HUDEP-2 (cell line): ENCODE data around the gene TSPOAP1.

Experiments
- DNase-seq, 76 experiments: peaks; one replicate each; lab custom pipeline; 2025; ENCODE audit not compliant: unreplicated experiment in 76 of 76; lab: John Stamatoyannopoulos, UW

The TSPOAP1 gene

GRCh38 chr17:58319173-58320162, 9.1 kb downstream of the TSPOAP1 start:
- DNase-seq = no peak

DNA sequence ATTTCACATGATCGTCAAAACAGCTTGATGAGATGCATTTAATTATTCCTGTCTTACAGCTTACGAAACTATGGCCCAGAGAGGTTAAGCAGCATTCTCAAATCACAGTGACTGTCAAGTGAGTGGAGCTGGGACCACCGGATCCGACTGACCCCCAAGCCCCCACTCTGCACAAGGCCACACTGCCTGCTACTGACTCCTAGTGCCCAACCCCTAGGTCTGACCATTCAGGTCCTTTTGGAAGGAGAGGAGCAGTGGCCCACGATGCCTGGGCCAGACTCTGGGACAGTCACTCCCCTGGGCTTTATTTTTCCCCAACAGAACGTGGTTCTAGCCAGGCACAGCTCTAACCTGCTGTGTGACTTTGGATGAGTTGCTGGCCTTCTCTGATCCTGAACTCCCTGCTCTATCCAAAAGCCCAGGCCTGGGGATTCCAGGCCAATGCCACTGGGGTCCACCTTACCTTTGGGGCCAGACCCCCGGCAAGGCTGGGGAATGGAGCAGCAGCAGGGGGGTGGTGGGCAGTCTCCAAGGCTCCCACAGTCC, 9.9 kb downstream of the TSPOAP1 start:
- DNase-seq = no peak

GRCh38 chr17:58318065-58318481, 10.5 kb downstream of the TSPOAP1 start:
- no peak for DNase-seq

- peak in 47 of 76 experiments; percentile 12 to 74 (median 42) for DNase-seq
Observed at GRCh38 chr17:58317421-58318064, 11.1 kb downstream of the TSPOAP1 start.

GRCh38 chr17:58316260-58316960, 12.2 kb downstream of the TSPOAP1 start:
- no peak for DNase-seq

DNA sequence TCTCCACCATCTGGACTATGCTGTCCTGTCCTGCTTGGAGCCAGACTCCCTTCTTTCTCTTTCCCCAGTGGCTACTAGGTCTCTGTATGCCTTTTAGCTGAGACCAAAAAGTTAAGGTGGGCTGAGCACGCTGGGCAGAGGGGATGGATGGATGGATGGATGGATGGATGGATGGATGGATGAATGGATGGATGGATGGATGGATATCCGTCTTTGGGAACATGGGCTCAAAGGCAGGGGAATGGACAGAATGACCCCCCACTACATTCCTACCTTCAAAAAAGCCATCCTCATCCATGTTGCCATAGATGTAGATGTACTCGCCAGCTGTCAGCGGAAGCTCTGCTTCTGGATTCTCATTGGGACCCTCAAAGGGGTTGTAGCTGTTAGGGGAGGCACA, 12.8 kb downstream of the TSPOAP1 start:
- no peak for DNase-seq

- DNase-seq = no peak
Observed at GRCh38 chr17:58315281-58315711, 13.3 kb downstream of the TSPOAP1 start.

GRCh38 chr17:58314706-58315015, 13.9 kb downstream of the TSPOAP1 start:
- DNase-seq = no peak

DNA sequence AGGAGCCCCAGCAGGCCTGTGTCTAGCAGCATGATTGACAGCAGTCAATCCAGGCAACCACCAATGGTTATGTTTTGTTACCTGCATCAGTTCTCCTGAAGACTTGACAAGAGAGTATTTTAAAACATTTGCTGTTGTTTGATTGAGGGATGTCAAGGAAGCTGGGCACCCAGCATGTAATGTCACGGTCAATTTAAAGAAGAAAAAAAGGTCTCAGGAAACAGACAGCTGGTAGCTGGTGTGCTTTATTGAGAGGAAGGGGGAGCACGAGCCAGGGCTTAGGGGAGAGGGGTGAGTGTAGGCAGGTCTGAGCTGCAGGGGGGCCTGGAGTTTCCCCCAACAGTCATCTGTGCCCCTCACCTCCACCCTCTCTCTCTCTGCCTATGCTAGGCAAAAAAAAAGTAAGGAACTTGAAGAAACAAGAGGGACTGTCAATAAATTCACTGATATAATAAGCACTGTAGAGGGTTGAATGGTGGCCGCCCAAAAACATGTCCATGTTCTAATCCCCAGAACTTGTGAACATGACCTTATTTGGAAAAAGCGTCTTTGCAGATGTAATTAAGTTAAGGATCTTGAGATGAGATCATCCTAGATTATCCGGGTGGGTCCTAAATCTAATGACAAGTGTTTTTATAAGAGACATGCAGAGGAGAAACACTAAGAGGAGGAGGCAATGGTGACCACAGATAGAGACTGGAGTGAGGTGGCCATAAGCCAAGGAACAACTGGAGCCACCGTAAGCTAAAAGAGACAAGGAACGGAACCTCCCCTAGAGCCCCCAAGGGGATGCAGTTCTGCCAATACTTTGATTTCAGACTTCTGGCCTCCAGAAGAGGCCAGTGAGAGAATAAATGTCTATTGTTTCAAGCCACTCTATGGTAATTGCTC, 14.5 kb downstream of the TSPOAP1 start:
- peak in 1 of 76 experiments; percentile 8 for DNase-seq

GRCh38 chr17:58312829-58313228, 15.8 kb downstream of the TSPOAP1 start:
- DNase-seq = no peak

- DNase-seq = no peak
Observed at GRCh38 chr17:58312021-58312630, 16.5 kb downstream of the TSPOAP1 start.

- no peak for DNase-seq
Observed at GRCh38 chr17:58311429-58311894, 17.1 kb downstream of the TSPOAP1 start.

DNA sequence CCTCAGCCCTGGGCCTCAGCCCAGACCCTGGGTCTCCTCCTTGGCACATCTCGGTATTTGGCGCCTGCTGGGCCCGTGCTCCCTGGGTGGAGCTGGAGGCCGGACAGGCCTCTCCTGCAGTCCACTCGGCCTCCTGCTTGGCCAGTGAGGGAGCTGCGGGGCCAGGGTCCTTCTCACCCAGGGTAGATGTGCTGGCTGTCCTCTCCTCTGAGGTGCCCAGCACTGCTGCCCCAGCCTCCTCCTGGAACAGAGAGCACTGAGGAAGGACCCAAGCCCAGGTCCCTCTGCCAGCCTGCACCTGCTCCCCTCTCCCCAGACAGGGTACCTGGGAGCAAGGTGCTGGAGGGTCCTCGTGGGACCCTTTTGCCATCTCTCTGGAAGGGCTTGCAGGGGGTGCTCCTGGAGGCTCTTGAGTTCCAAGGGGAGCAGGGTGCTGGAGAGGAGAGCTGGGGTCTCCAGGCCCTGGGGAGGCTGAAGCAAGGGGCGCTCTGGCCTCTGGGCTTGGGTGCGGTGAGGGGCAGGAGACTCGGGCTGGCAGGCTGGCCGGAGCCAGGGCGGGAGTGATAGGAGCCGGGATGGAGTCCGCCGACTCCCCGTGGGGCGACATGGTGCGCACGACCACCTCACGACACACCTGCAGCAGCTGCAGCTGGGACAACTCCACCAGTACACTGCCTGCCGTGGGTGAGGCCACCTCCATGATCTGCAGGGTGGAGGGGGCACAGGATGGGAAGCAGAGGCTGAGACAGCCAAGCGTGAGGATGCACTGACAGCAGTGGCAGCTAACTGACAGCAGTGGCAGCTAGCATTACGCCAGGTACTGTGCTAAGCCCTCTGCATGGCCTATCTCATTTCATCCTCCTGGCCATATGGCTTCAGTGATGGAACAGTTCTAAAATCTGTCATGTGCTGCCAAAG, 17.8 kb downstream of the TSPOAP1 start:
- no peak for DNase-seq

DNA sequence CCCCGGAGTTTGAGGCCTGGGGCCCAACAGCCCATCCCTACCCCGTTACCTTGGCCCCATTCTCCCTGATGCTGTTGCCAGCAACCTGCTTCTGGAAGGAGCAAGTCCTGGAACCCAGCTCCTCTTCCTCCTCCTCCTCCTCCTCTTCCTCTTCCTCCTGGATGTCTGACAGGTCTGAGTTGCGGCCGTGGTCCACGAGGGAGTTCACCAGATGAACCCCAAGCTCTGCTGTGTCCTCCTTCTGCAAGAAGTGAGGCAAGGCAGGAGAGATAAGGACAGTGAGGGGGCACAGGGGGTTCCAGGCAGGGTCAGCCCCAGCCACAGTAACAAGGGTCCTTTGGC, 18.7 kb downstream of the TSPOAP1 start:
- DNase-seq = no peak

GRCh38 chr17:58308985-58309917, 19.3 kb downstream of the TSPOAP1 start:
- no peak for DNase-seq

- DNase-seq = peak in 4 of 76 experiments; percentile 7 to 13 (median 11)
Observed at GRCh38 chr17:58308173-58308984, 20.2 kb downstream of the TSPOAP1 start.
